ENCODE measurements around the gene TM4SF18. TPM values are rescaled to one million over a fixed set of nuclear protein-coding genes. Genes with fewer than 3 reads are reported as not detected.

TM4SF18 gene
- total RNA-seq, 1 donor from 2014 or later = not detected

DNA sequence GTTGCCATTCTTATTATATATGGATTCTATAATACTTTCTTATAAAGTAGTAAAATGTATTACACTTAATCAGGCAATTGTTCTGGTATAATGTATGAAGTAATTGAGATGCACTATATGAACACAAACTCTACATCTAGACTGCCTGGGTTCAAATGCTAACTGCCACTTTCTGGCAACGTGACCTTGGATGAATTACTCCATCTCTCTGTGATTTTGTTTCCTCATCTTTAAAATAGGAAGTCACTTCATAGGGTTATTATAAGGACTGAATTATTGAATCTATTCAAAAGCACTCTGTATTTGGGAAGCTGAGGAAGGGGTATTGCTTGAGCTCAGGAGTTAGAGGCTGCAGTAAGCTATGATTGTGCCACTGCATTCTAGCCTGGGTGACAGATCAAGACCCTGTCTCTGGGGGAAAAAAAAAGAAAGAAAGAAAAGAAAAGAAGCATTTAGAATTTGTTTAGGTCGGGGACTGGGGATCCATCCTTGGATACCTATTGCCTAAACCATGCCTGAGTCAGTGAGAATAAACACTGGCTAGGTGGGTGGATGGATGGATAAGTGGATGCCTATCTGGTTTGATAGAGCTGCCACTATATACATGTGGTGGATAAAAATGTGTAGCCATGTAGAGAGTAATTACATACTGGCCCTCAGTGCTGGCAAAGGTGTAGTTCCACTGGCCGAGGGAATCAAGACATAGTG is 41.5 kb upstream of the TM4SF18 start:
- H3K27me3 Mint-ChIP-seq (ENCODE audit: low read depth) = peaks cover 8% of the 10 kb centered on the region
- peaks cover 3% of the 10 kb centered on the region for H3K36me3 Mint-ChIP-seq (ENCODE audit: low read depth)
- TF ChIP-seq, protein P1, sequence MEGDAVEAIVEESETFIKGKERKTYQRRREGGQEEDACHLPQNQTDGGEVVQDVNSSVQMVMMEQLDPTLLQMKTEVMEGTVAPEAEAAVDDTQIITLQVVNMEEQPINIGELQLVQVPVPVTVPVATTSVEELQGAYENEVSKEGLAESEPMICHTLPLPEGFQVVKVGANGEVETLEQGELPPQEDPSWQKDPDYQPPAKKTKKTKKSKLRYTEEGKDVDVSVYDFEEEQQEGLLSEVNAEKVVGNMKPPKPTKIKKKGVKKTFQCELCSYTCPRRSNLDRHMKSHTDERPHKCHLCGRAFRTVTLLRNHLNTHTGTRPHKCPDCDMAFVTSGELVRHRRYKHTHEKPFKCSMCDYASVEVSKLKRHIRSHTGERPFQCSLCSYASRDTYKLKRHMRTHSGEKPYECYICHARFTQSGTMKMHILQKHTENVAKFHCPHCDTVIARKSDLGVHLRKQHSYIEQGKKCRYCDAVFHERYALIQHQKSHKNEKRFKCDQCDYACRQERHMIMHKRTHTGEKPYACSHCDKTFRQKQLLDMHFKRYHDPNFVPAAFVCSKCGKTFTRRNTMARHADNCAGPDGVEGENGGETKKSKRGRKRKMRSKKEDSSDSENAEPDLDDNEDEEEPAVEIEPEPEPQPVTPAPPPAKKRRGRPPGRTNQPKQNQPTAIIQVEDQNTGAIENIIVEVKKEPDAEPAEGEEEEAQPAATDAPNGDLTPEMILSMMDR (conservative IDR thresholded peaks at IDR 0.05) = no peak
- no peak for DNase-seq (ENCODE audit: low read depth, low spot score)
- H3K27ac Mint-ChIP-seq (ENCODE audit: unreplicated experiment) = no peak overlapping the region
- H3K9me3 Mint-ChIP-seq = no peaks in the 10 kb centered on the region
- peaks cover 8% of the 10 kb centered on the region for H3K4me1 Mint-ChIP-seq
- H3K4me3 Mint-ChIP-seq = no peak overlapping the region

DNA sequence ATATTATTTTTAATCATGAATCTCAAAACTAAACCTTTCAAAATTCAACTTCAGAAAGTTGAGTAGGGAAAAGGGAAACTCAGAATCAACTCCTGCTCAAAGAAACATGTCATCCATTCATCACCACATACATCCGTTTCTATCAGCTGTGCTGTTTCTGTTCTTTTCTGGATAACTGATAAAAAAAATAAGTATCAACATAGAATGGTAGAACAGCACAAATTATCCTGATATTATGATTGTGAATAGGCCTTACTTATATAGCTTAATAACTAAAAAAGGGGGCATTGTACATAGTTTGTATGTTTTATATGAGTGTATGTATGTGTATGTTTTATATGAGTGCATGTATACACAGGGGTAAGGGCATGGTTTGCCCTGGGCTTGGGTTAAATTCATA is 41.0 kb upstream of the TM4SF18 start:
- H3K27me3 Mint-ChIP-seq (ENCODE audit: low read depth) = peaks cover 8% of the 10 kb centered on the region
- no peaks in the 10 kb centered on the region for H3K9me3 Mint-ChIP-seq
- peaks cover 3% of the 10 kb centered on the region for H3K36me3 Mint-ChIP-seq (ENCODE audit: low read depth)
- H3K4me1 Mint-ChIP-seq = peaks cover 13% of the 10 kb centered on the region
- no peak overlapping the region for H3K4me3 Mint-ChIP-seq
- H3K27ac Mint-ChIP-seq (ENCODE audit: unreplicated experiment) = no peak overlapping the region
- no peak for DNase-seq (ENCODE audit: low read depth, low spot score)
- TF ChIP-seq, protein P1 (conservative IDR thresholded peaks at IDR 0.05) = no peak

DNA sequence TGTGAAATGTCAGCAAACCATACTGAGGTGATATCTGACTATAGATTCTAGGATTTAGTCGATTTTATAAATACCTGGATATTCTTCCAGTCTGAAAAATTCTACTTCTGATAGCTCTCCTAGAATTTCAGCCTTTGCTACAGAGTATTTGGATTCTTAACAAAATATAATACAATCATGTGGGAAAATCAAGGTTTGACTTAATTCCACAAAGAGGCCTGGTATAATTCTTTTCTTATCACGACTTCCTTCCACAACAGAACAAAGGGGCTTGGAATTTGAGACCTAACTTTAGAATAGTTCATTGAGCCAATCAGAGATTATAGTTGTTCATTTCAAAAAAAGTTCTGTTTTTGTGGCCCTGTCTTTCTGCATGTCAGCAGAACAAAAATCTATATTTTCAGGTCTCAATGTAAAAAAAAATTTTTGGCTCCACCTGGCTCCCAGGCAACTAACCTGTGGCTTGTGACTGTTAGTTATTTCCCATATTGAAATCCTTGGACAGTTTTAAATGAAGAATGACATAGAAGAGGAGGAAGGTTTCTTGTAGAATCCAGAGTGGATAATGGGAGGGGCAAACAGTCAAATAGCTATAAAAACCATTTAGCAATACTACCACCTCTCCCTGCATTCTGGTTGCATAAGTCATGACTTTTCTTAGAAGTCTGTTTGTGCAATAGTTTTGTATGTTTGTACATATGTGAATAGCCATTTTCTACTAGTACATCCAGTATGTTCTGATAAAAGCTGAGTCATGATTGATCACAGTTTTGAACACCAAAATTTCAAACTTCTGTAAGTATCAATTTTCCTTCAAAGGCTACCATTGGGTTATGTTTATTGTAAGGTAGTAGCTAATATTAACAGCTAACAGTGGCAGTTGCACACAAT is 40.0 kb upstream of the TM4SF18 start:
- TF ChIP-seq, protein P1 (conservative IDR thresholded peaks at IDR 0.05) = no peak
- Mint-ChIP-seq H3K27ac (ENCODE audit: unreplicated experiment) (no peak overlapping the region), H3K27me3 (ENCODE audit: low read depth) (peaks cover 11% of the 10 kb centered on the region), H3K4me3 (no peak overlapping the region), H3K4me1 (peaks cover 22% of the 10 kb centered on the region), H3K36me3 (ENCODE audit: low read depth) (no peaks in the 10 kb centered on the region), H3K9me3 (no peaks in the 10 kb centered on the region)
- no peak for DNase-seq (ENCODE audit: low read depth, low spot score)

DNA sequence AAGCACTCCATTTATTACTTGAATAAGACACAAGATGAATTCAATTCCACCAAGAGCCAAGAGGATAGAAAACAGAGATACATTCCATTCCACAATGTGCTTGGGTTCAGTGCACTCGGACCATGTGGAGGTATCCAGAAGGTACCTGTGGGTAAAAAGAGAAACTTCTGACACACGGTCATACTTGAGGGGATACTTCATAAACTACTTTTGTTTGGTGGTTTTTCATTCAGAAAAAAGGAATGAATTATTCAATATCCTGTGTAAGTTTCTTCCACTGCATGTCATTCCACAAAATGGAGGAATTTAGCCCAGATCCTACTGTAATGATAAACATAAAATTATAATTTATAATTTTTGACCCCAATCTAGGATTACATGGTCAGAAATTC is 38.3 kb upstream of the TM4SF18 start:
- Mint-ChIP-seq H3K27me3 (ENCODE audit: low read depth) (peaks cover 10% of the 10 kb centered on the region), H3K27ac (ENCODE audit: unreplicated experiment) (no peak overlapping the region), H3K4me3 (no peak overlapping the region), H3K36me3 (ENCODE audit: low read depth) (no peaks in the 10 kb centered on the region), H3K9me3 (no peaks in the 10 kb centered on the region), H3K4me1 (peaks cover 23% of the 10 kb centered on the region)
- no peak for DNase-seq (ENCODE audit: low read depth, low spot score)
- TF ChIP-seq, protein P1 (conservative IDR thresholded peaks at IDR 0.05) = no peak

DNA sequence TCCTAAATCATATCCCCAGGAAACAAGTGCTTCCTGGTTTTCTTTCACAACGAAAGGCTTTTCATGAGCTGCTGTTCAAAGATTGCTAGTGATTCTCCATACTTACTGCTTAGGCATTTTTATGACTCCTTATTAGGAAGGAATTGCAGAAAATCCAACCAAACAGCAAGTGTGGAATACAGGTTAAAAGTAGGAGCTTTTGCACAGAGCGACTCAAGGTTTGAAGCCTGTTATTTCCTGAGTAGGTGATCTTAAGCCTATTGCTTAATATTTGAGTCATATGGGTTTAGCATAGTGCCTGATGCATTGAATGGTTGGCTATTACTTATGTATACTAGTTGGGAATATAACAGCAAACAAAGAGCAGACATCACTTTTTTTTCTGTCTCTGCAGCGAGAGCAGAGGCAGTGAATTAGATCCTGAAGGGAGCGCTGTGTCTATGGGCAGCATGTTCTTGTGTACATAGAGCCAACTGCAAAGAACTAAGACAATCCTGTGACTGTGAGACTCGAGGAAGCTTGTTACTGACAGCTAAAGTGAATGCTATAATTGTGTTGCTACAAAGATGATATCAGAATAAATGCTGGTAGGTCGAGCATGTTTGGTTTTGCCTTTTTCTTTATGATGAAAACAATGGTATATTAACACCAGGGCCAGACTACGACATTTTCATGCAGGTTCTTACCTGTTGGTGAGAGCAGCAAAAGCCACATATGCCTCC is 37.7 kb upstream of the TM4SF18 start:
- Mint-ChIP-seq H3K9me3 (no peaks in the 10 kb centered on the region), H3K27ac (ENCODE audit: unreplicated experiment) (no peak overlapping the region), H3K4me3 (no peak overlapping the region), H3K4me1 (peaks cover 23% of the 10 kb centered on the region), H3K27me3 (ENCODE audit: low read depth) (peaks cover 14% of the 10 kb centered on the region), H3K36me3 (ENCODE audit: low read depth) (no peaks in the 10 kb centered on the region)
- TF ChIP-seq, protein P1 (conservative IDR thresholded peaks at IDR 0.05) = no peak
- DNase-seq (ENCODE audit: low read depth, low spot score) = no peak

Measured in neural crest cell (in vitro differentiated cells).